ENCODE measurements around the gene LRFN4. TPM values are rescaled to one million over a fixed set of nuclear protein-coding genes. Genes with fewer than 3 reads are reported as not detected.

LRFN4 gene
- total RNA-seq, 1 donor from 2014 or later: 3.8 TPM

DNA sequence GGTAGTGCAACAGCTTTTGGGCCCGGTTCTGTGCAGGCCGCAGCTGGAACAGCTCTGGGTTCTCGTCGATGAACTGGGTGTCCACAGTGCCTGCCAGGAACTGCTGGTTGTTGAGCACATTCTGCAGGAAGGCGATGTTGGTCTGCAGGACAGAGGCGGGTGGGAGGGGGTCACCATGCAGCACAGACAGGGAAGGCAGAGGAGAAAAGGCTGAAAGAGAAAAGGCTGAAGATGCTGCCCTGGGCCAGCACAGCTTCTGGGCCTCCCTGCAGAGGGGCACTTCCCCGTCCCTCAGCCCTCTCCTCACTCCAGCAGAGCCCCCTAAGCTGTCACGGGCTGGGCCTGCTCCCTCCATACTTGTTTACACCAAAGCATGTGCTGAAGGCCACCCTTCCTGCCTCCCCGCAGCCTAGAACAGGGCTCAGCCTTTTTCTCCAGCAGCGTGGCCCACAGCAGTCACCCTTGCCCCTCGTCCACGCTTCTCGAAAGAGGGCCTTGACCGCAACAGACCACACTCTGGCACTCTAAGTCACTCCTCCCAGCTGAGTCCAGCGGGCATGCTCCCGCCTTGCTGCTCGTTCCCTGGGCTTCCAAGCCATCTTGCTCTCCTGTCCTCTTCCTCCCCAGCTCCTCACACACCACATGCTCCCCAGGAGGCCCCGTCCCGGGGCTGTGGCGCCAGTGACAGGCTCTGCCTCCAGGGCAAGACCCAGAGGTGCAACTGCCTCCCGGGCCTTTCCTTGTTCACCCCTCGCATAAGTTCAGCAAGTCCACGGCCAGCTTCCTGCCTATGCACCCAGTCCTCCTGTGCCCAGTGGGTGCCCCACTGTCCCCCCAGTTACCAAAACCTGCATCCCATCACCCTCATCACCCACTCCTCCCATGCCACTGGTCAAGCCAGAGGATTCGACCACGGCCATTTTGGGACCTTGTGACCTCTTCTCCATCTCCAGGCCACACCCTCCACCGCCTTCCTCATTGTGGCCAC is 3.3 kb upstream of the LRFN4 start:
- H3K9me3 Mint-ChIP-seq: no peaks in the 10 kb centered on the region
- H3K27me3 Mint-ChIP-seq: no peaks in the 10 kb centered on the region
- H3K4me3 Mint-ChIP-seq: no peak overlapping the region
- POLR2A ChIA-PET: interaction anchor here (6.2 kb wide), 1 partner anchor 10 kb away, joined by 123 read pairs; the partner anchor contains the start of gene RCE1
- peaks cover 16% of the 10 kb centered on the region for H3K4me1 Mint-ChIP-seq
- ATAC-seq (ENCODE audit: low read depth): no peak
- no peak overlapping the region for H3K27ac Mint-ChIP-seq
- CTCF ChIA-PET: no interaction called here
- intact Hi-C loops (cut with micrococcal nuclease): no loop called here
- TF ChIP-seq, protein P1, sequence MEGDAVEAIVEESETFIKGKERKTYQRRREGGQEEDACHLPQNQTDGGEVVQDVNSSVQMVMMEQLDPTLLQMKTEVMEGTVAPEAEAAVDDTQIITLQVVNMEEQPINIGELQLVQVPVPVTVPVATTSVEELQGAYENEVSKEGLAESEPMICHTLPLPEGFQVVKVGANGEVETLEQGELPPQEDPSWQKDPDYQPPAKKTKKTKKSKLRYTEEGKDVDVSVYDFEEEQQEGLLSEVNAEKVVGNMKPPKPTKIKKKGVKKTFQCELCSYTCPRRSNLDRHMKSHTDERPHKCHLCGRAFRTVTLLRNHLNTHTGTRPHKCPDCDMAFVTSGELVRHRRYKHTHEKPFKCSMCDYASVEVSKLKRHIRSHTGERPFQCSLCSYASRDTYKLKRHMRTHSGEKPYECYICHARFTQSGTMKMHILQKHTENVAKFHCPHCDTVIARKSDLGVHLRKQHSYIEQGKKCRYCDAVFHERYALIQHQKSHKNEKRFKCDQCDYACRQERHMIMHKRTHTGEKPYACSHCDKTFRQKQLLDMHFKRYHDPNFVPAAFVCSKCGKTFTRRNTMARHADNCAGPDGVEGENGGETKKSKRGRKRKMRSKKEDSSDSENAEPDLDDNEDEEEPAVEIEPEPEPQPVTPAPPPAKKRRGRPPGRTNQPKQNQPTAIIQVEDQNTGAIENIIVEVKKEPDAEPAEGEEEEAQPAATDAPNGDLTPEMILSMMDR (IDR thresholded peaks at IDR 0.05): no peak
- no peaks in the 10 kb centered on the region for H3K36me3 Mint-ChIP-seq (ENCODE audit: low read depth)
- no peak for DNase-seq

DNA sequence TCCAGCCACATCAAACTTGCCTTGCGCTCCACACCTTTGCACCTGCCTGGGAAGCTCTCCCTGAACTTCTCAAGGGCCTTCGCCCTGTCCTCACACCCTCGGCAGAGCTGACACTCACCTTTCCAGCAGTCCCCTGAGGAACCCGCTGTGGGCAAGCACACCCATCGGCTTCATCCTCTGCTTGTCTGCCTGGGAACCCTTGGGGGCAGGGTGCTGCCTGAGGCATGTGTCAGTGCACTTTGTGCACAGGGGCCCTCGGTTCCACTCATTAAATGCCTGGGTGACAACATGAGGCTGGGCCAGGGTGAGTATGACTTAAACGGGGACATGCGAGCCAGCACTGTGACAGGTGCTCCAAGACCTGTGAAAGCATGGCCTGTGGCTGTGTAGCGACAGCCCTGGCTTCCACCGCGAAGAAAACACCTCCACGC is 2.6 kb upstream of the LRFN4 start:
- Mint-ChIP-seq H3K27ac (no peak overlapping the region), H3K4me3 (no peak overlapping the region), H3K4me1 (peaks cover 16% of the 10 kb centered on the region), H3K27me3 (no peaks in the 10 kb centered on the region), H3K9me3 (no peaks in the 10 kb centered on the region), H3K36me3 (ENCODE audit: low read depth) (no peaks in the 10 kb centered on the region)
- ChIA-PET CTCF (no interaction called here), POLR2A (interaction anchor here (6.2 kb wide), 1 partner anchor 11 kb away, joined by 123 read pairs; the partner anchor contains the start of gene RCE1)
- intact Hi-C loops (cut with micrococcal nuclease): no loop called here
- no peak for DNase-seq
- ATAC-seq (ENCODE audit: low read depth): no peak
- TF ChIP-seq, protein P1 (IDR thresholded peaks at IDR 0.05): no peak

- TF ChIP-seq, protein P1 (IDR thresholded peaks at IDR 0.05): no peak
- Mint-ChIP-seq H3K27ac (no peak overlapping the region), H3K4me1 (peaks cover 16% of the 10 kb centered on the region), H3K9me3 (no peaks in the 10 kb centered on the region), H3K27me3 (no peaks in the 10 kb centered on the region), H3K36me3 (ENCODE audit: low read depth) (no peaks in the 10 kb centered on the region), H3K4me3 (peak overlapping the region; percentile 82)
- no peak for ATAC-seq (ENCODE audit: low read depth)
- POLR2A ChIA-PET: interaction anchor here (0.6 to 6.2 kb wide), 3 partner anchors 11 to 374 kb away, joined by 3 to 123 read pairs (median 4); partner anchors contain the start of genes DPP3, RCE1 and ZDHHC24
- CTCF ChIA-PET: no interaction called here
- intact Hi-C loops (cut with micrococcal nuclease): no loop called here
- no peak for DNase-seq
These were observed 2.1 kb upstream of the LRFN4 start for GRCh38 chr11:66854729-66855211.

DNA sequence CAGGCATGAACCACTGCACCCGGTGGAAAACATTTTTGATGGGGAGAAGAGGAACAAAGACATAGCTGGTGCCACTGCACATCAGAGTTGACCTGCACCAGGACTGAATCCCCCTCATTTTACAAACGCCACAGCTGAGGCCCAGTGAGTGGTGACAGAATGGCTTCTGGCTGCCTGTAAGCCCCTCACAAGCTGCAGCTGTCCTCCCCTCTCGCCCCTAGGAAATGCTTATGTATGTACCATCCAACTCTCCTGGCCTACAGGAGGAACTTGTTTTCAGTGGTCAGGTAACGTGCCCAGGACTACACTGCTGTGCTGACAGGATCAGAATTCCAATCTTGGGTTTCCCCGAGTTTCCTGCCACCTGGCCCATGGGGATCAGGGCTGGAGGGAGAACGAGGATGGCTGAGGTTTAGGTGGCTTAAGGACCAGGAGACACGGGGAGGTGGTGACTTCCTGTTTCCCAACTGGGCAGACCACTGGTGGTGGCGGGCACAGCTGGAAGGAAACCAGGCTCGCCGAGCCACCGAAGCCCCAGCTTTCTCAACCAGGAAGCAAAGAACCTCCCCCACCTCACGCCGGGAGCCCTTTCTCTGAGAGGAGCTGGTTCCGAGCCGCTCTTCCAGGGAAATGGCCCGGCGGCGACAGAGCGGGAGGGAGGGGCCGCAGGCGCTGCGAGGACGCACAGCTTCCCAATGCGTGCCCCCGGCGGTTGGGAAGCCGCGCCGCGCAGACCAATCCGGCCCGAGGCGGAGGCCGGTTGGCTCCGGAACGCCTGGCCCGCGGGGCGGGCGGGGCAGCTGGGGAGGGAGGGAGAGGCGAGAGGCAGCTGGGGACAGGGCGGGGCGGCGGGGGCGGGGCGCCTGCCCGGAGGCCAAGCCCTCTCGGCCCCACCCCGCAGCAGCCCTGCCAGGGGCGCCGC is 1.0 kb upstream of the LRFN4 start:
- DNase-seq (no peak), ATAC-seq (ENCODE audit: low read depth) (peak; percentile 86)
- H3K27ac Mint-ChIP-seq: peak overlapping the region; percentile 76
- peaks cover 16% of the 10 kb centered on the region for H3K4me1 Mint-ChIP-seq
- ChIA-PET CTCF (interaction anchor here (0.8 to 1.3 kb wide), 2 partner anchors 160 to 178 kb away, joined by 3 read pairs; partner anchors contain the start of gene RBM4B), POLR2A (interaction anchor here (0.6 to 6.2 kb wide), 10 partner anchors 9 to 484 kb away, joined by 3 to 123 read pairs (median 4); partner anchors contain the start of genes DPP3, PELI3, RBM14 and RBM4)
- intact Hi-C loops (cut with micrococcal nuclease): loop anchor here (1.0 kb wide), 2 partner anchors 12 to 13 kb away; partner anchors contain the start of gene RCE1
- H3K4me3 Mint-ChIP-seq: peak overlapping the region; percentile 86
- no peaks in the 10 kb centered on the region for H3K27me3 Mint-ChIP-seq
- H3K9me3 Mint-ChIP-seq: no peaks in the 10 kb centered on the region
- TF ChIP-seq, protein P1 (IDR thresholded peaks at IDR 0.05): no peak
- no peaks in the 10 kb centered on the region for H3K36me3 Mint-ChIP-seq (ENCODE audit: low read depth)

Data from activated B cell treated with CpG ODN at 0.5 μM for 24 hours (primary cell).